GM20000 (cell line): ENCODE results near the gene PIGA.
"Not testable (repeated sequence)": the region's sequence is repeated elsewhere in the genome, so short reads cannot be mapped to it uniquely, and the experiment has no call there.

Experiments used
- DNase-seq: peaks from one replicate; pipeline ENCODE4 v3.0.0; 2012; ENCODE audit warnings: low spot score
- CTCF ChIP-seq: IDR thresholded peaks from 2 replicates; pipeline ENCODE4 v1.5.1; 2012; ENCODE audit warnings: mild to moderate bottlenecking, control low read depth; ENCODE audit errors: extremely low read depth, missing control alignments

Gene PIGA

GRCh38 chrX:15310117-15310516 lies 25.2 kb downstream of the PIGA start:
- no peak for DNase-seq

GRCh38 chrX:15305899-15306298 lies 29.4 kb downstream of the PIGA start:
- not testable (repeated sequence) for DNase-seq

More at GRCh38 chrX:15310117-15310516, 25.2 kb downstream of the PIGA start:
- TF ChIP-seq CTCF = no peak

DNA sequence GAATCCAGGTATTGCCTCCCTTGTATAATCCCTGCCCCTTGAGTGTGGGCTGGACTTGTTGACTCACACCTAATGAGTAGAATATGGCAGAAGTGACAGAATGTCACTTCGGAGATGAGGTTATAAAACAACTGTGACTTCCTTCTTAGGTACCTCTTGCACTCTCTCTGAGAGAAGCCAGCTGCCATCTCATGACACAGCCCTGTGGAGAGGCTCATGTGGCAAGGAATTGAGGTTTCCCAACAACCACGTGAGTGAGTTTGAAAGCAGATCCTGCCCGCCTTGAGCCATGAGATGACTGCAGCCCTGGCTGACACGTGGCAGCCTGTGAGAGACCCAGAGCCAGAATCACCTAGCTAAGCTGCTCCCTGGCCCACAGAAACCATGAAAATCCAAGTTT lies 33.4 kb downstream of the PIGA start:
- no peak for TF ChIP-seq CTCF
- no peak for DNase-seq

- TF ChIP-seq CTCF = no peak
- DNase-seq = peak; percentile 7
These were observed 35.1 kb downstream of the PIGA start for GRCh38 chrX:15299941-15300851.

GRCh38 chrX:15298780-15299179 lies 36.5 kb downstream of the PIGA start:
- TF ChIP-seq CTCF = no peak
- no peak for DNase-seq

- TF ChIP-seq CTCF = no peak
- DNase-seq = no peak
These were observed 37.1 kb downstream of the PIGA start for GRCh38 chrX:15298201-15298600.

DNA sequence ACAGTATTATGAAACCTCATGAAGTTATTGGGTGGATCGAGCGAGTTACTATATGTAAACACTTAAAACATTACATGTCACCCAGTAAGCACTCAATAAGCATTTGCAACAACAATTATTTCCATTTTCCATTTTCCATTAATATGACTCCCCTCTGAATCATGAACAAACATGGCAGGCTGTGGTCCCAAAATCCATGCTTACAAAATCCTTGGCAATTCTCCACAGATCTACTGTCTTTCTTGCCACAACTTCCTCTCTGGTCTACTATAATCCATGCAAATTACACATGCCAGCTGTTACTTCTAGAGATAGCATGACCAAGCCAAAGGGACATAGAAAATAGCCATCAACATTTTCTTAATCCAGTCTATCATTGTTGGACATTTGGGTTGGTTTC lies 41.9 kb downstream of the PIGA start:
- DNase-seq = no peak
- no peak for TF ChIP-seq CTCF

DNA sequence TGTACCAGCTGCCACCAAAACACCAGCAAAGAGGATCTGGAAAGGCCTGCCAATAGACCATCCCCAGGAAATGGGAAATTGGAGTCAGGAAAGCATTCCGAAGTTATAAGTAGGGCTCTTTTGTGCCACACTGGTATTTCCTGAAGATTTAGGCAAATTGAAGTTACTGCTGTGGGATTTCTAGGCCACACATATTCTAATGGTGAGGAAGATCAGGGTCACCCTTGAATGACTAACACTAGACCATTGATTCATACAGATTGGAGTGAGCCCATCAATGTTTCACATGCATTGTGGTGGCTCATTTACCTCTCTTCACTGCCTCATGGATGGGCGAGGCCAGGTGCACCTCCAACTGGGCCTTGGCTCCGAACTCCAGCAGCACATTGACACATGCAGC lies 42.5 kb downstream of the PIGA start:
- no peak for TF ChIP-seq CTCF
- DNase-seq = no peak
